Measurements from ENCODE around the gene TRAPPC2. TPM values are rescaled to one million over a fixed set of nuclear protein-coding genes. Genes with fewer than 3 reads are reported as not detected.

The TRAPPC2 gene
- total RNA-seq, 1 experiment from 2014 or later: 23.6 TPM

GRCh38 chrX:13755254-13755653, 20.8 kb upstream of the TRAPPC2 start:
- no peaks in the 10 kb centered on the region for H3K9me2 ChIP-seq (ENCODE audit: insufficient read depth)
- no peak overlapping the region for H3K27ac ChIP-seq
- TF ChIP-seq EZH2 (IDR thresholded peaks at IDR 0.05; ENCODE audit: low read depth): no peak
- TF ChIP-seq, protein P1, sequence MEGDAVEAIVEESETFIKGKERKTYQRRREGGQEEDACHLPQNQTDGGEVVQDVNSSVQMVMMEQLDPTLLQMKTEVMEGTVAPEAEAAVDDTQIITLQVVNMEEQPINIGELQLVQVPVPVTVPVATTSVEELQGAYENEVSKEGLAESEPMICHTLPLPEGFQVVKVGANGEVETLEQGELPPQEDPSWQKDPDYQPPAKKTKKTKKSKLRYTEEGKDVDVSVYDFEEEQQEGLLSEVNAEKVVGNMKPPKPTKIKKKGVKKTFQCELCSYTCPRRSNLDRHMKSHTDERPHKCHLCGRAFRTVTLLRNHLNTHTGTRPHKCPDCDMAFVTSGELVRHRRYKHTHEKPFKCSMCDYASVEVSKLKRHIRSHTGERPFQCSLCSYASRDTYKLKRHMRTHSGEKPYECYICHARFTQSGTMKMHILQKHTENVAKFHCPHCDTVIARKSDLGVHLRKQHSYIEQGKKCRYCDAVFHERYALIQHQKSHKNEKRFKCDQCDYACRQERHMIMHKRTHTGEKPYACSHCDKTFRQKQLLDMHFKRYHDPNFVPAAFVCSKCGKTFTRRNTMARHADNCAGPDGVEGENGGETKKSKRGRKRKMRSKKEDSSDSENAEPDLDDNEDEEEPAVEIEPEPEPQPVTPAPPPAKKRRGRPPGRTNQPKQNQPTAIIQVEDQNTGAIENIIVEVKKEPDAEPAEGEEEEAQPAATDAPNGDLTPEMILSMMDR (conservative IDR thresholded peaks at IDR 0.05): no peak
- no peak for DNase-seq
- H3K79me2 ChIP-seq (ENCODE audit: low read depth): no peaks in the 10 kb centered on the region
- no peak overlapping the region for H2AFZ ChIP-seq
- intact Hi-C loops (cut with micrococcal nuclease; ENCODE audit: unreplicated experiment): no loop called here
- ChIA-PET POLR2A (ENCODE audit: unreplicated experiment) (interaction anchor here (0.6 kb wide), 1 partner anchor 74 kb away, joined by 4 read pairs; no protein-coding TSS in a partner anchor), CTCF (no interaction called here)
- no TSS peak for BruUV-seq (replicated peaks)
- peaks cover 20% of the 10 kb centered on the region for H3K36me3 ChIP-seq (ENCODE audit: low read depth)
- no peaks in the 10 kb centered on the region for H4K20me1 ChIP-seq (ENCODE audit: insufficient read depth)
- H3K9me3 ChIP-seq (ENCODE audit: insufficient read depth, low read depth): no peaks in the 10 kb centered on the region
- H3K27me3 ChIP-seq (ENCODE audit: insufficient read depth, low read depth): no peaks in the 10 kb centered on the region
- no peak overlapping the region for H3K4me2 ChIP-seq
- H3K4me3 ChIP-seq: no peak overlapping the region
- H3F3A ChIP-seq (ENCODE audit: insufficient read depth, low read depth): no peaks in the 10 kb centered on the region
- H3K4me1 ChIP-seq (replicated peaks; ENCODE audit: insufficient read depth): no peaks in the 10 kb centered on the region

DNA sequence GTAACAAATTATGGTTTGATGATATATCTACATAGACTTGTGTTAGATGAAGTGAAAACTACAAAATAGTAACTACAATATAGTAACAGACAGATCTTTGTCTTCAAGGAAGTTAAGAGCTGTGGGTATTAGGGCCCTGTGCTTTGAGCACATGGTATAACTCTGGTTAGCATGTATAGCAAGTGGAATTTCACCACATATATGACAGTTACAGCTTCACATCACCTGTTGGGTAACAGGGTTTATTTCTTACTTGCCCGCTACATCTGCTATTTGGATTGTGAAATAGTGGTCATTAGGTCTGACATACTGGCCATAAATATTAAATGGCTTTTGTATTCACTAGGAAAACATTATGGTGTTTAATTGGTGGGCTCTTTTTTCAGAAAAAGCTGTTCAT, 20.3 kb upstream of the TRAPPC2 start:
- TF ChIP-seq, protein P1 (conservative IDR thresholded peaks at IDR 0.05): no peak
- TF ChIP-seq EZH2 (IDR thresholded peaks at IDR 0.05; ENCODE audit: low read depth): no peak
- Histone ChIP-seq H3K4me3 (no peak overlapping the region), H3K9me3 (ENCODE audit: insufficient read depth, low read depth) (no peaks in the 10 kb centered on the region), H2AFZ (no peak overlapping the region), H3F3A (ENCODE audit: insufficient read depth, low read depth) (no peaks in the 10 kb centered on the region), H3K36me3 (ENCODE audit: low read depth) (peaks cover 20% of the 10 kb centered on the region), H3K27ac (no peak overlapping the region), H3K9me2 (ENCODE audit: insufficient read depth) (no peaks in the 10 kb centered on the region), H3K4me1 (replicated peaks; ENCODE audit: insufficient read depth) (no peaks in the 10 kb centered on the region), H3K79me2 (ENCODE audit: low read depth) (no peaks in the 10 kb centered on the region), H3K27me3 (ENCODE audit: insufficient read depth, low read depth) (no peaks in the 10 kb centered on the region), H3K4me2 (no peak overlapping the region), H4K20me1 (ENCODE audit: insufficient read depth) (no peaks in the 10 kb centered on the region)
- ChIA-PET CTCF (no interaction called here), POLR2A (ENCODE audit: unreplicated experiment) (no interaction called here)
- intact Hi-C loops (cut with micrococcal nuclease; ENCODE audit: unreplicated experiment): no loop called here
- no peak for DNase-seq
- no TSS peak for BruUV-seq (replicated peaks)

DNA sequence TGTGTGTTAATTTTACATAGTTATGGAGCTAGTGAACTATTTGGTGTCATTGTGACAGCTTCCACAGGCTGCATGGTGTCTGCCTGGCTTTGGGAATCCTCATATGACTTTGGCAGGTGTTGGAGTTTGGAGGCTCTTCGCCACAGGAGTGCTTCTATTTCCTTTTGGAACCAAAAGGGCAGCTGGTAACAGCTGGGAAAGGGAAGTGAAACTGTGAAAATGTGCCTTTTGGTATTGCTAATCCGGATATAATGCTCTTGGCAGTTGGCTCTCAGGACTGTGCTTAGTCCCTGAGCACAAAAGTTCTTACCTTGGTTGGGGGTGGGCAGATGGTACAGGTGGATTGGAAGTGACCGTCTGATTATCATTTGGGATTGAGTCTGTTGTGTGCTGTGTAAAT, 18.2 kb upstream of the TRAPPC2 start:
- H3F3A ChIP-seq (ENCODE audit: insufficient read depth, low read depth): no peaks in the 10 kb centered on the region
- H4K20me1 ChIP-seq (ENCODE audit: insufficient read depth): no peaks in the 10 kb centered on the region
- no peaks in the 10 kb centered on the region for H3K79me2 ChIP-seq (ENCODE audit: low read depth)
- H3K4me2 ChIP-seq: no peak overlapping the region
- no peaks in the 10 kb centered on the region for H3K27me3 ChIP-seq (ENCODE audit: insufficient read depth, low read depth)
- no peaks in the 10 kb centered on the region for H3K4me1 ChIP-seq (replicated peaks; ENCODE audit: insufficient read depth)
- CTCF ChIA-PET: interaction anchor here (0.5 kb wide), 1 partner anchor 248 kb away, joined by 5 read pairs; no protein-coding TSS in a partner anchor
- TF ChIP-seq, protein P1 (conservative IDR thresholded peaks at IDR 0.05): no peak
- no peak for TF ChIP-seq EZH2 (IDR thresholded peaks at IDR 0.05; ENCODE audit: low read depth)
- no TSS peak for BruUV-seq (replicated peaks)
- H3K36me3 ChIP-seq (ENCODE audit: low read depth): peaks cover 13% of the 10 kb centered on the region
- no peak overlapping the region for H3K27ac ChIP-seq
- H2AFZ ChIP-seq: no peak overlapping the region
- POLR2A ChIA-PET (ENCODE audit: unreplicated experiment): no interaction called here
- H3K9me3 ChIP-seq (ENCODE audit: insufficient read depth, low read depth): no peaks in the 10 kb centered on the region
- no peak overlapping the region for H3K4me3 ChIP-seq
- intact Hi-C loops (cut with micrococcal nuclease; ENCODE audit: unreplicated experiment): no loop called here
- DNase-seq: no peak
- no peaks in the 10 kb centered on the region for H3K9me2 ChIP-seq (ENCODE audit: insufficient read depth)

Measured in PC-9 (cell line).